ENCODE results near the gene DHX16. TPM values are rescaled to one million over a fixed set of nuclear protein-coding genes. Genes with fewer than 3 reads are reported as not detected.

Gene DHX16
- total and polyA plus RNA-seq, 2 donors (not counting 1 experiment from before 2014, with no cell fraction given) = 51.1 to 71.7 TPM

DNA sequence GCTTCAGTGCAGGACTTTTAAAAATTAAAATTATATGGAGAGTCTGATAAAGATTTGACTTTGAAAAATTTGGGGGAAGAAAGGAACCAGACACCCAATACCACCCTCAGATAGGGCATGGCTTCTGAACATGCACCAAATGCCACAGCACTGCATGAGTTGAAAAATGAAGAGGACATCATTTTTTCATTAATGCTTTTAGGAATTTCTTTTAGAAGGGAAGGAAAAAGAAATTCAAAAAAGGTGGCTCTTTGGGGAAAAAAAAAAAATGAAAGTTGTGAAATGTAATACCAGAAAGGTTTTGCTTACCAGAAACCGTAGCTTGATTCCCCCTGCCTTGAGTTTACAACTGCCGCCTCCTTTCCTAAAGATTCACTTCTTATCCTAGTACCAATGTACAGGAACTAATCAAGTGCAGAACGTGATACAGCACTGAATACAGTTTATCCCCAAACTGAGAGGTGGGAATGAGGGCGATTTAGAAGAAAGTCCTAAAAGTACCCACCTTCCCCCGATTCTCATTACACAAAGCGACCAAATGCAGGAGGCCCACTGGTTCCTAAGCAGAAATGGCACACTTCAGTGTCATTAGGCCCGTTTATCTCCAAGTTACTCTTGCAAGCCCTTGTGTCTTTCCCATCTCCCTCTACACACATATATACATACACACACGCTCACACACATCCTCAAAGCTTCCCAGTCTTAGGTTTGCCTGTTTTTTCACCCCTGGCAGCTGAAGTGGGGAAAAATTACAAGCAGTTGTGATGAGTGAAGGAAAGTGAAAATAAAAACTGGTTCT, 58.6 kb downstream of the DHX16 start:
- POLR2A ChIA-PET = interaction anchor here (0.6 to 4.0 kb wide), 29 partner anchors 12 to 1729 kb away, joined by 3 to 22 read pairs (median 5); partner anchors contain the start of genes ABCF1, ATAT1, C6orf136 and DHX16
- peaks cover 2 to 18% of the 10 kb centered on the region in 2 experiments for H3K36me3 ChIP-seq (replicated peaks in 1 of 2; ENCODE audit: control extremely low read depth in 1 of 2, control insufficient read depth in 1 of 2, extremely low read depth in 1 of 2, insufficient read depth in 2 of 2, low read length in 1 of 2)
- Mint-ChIP-seq H3K4me3 (peak overlapping the region; percentile 92), H3K9me3 (ENCODE audit: insufficient read depth) (no peaks in the 10 kb centered on the region), H3K4me1 (peaks cover 62% of the 10 kb centered on the region), H3K27me3 (no peaks in the 10 kb centered on the region), H3K27ac (peak overlapping the region; percentile 100)
- peaks cover 43 to 44% of the 10 kb centered on the region in 2 donors for H3K4me1 ChIP-seq (ENCODE audit: control insufficient read depth in 2 of 2, insufficient read depth in 2 of 2, low read length in 2 of 2)
- H3K9ac ChIP-seq (ENCODE audit: low read length) = peak overlapping the region; percentile 100
- WGBS (ENCODE audit: insufficient coverage) = 24% methylated on average over 3 of the region's 8 CpGs
- peak overlapping the region; percentile 40 for H2AFZ ChIP-seq (ENCODE audit: insufficient read depth, low read depth, low read length, poor library complexity, severe bottlenecking)
- peak overlapping the region; percentile 82 for H3K4me2 ChIP-seq (replicated peaks; ENCODE audit: low read depth, low read length, poor library complexity, severe bottlenecking)
- ATAC-seq (ENCODE audit: low read depth) = no peak
- peaks cover 6% of the 10 kb centered on the region for H4K20me1 ChIP-seq (ENCODE audit: control insufficient read depth, insufficient read depth, low read length, poor library complexity, severe bottlenecking)
- peak overlapping the region; percentile 99 for H3K27ac ChIP-seq (ENCODE audit: low read length in 2 of 2)
- intact Hi-C loops (cut with micrococcal nuclease) = loop anchor here (2.0 to 10.0 kb wide), 3 partner anchors 17 to 741 kb away; partner anchors contain the start of gene HLA-B
- H3K4me3 ChIP-seq (ENCODE audit: control extremely low read depth in 1 of 5, extremely low read depth in 1 of 5, insufficient read depth in 1 of 5, low read depth in 2 of 5, low read length in 4 of 5) = peak overlapping the region; percentile 55 to 100 (median 93)
- no peaks in the 10 kb centered on the region for H3K27me3 ChIP-seq (replicated peaks in 1 of 4; ENCODE audit: control extremely low read depth in 1 of 4, control insufficient read depth in 3 of 4, insufficient read depth in 4 of 4, low read length in 3 of 4)
- TF ChIP-seq, protein P1, sequence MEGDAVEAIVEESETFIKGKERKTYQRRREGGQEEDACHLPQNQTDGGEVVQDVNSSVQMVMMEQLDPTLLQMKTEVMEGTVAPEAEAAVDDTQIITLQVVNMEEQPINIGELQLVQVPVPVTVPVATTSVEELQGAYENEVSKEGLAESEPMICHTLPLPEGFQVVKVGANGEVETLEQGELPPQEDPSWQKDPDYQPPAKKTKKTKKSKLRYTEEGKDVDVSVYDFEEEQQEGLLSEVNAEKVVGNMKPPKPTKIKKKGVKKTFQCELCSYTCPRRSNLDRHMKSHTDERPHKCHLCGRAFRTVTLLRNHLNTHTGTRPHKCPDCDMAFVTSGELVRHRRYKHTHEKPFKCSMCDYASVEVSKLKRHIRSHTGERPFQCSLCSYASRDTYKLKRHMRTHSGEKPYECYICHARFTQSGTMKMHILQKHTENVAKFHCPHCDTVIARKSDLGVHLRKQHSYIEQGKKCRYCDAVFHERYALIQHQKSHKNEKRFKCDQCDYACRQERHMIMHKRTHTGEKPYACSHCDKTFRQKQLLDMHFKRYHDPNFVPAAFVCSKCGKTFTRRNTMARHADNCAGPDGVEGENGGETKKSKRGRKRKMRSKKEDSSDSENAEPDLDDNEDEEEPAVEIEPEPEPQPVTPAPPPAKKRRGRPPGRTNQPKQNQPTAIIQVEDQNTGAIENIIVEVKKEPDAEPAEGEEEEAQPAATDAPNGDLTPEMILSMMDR (IDR thresholded peaks at IDR 0.05) = no peak
- no peak for TF ChIP-seq EZH2 (IDR thresholded peaks at IDR 0.05; ENCODE audit: borderline replicate concordance, insufficient read depth, low read depth, low read length, poor library complexity, severe bottlenecking)
- no peaks in the 10 kb centered on the region for H3K9me3 ChIP-seq (ENCODE audit: control extremely low read depth in 1 of 3, control insufficient read depth in 2 of 3, insufficient read depth in 1 of 3, low read length in 2 of 3)
- H3K79me2 ChIP-seq (ENCODE audit: control insufficient read depth, insufficient read depth, low read length) = peaks cover 79% of the 10 kb centered on the region
- CTCF ChIA-PET = interaction anchor here (0.7 to 4.8 kb wide), 20 partner anchors 9 to 1038 kb away, joined by 3 to 41 read pairs (median 4); partner anchors contain the start of genes ABCF1, DHX16 and MDC1
- DNase-seq = no peak
